ENCODE data around the gene OSBPL10. TPM values are rescaled to one million over a fixed set of nuclear protein-coding genes. Genes with fewer than 3 reads are reported as not detected.

OSBPL10 gene
- total RNA-seq, 2 experiments from 2014 or later = 65.7 to 170 TPM

DNA sequence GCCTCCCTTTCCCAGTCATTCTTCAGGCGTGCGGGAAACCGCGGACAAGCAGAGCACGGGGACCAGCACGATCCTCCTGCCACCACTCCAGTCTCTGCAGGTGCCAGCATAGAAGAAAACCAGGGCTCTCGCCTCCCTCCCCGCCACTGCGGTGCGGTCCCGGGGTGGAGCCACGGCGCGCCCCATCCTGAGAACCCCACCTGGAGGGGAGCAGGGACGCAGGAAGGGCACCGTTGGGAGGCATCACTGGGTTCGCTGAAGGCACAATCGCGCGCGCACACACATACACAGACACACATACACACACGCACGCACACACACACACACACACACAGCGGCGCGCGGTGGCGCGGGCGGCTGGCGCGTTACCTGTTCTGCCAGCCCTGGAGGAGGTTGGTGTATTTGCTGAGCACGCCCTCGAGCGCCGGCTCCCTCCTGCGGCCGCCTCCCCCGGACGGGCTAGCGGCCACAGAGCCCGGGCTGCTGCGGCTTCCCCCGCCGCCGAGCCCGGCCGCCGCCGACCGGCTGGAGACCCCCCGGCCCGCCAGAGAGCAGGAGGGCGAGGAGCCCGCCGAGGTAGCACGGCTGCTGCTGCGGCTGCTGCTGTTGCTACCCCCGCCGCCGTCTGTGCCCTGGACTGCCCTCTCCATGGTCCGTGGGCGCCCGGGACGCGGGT, 394 bp downstream of the OSBPL10 start:
- POLR2A ChIA-PET = interaction anchor here (0.5 to 3.2 kb wide), 10 partner anchors 10 to 198 kb away, joined by 3 to 19 read pairs (median 5); no protein-coding TSS in a partner anchor
- Histone ChIP-seq H3K36me3 (ENCODE audit: insufficient read depth, low read length) (peaks cover 63% of the 10 kb centered on the region), H3K79me2 (ENCODE audit: insufficient read depth, low read depth, low read length) (peaks cover 92% of the 10 kb centered on the region), H3K4me2 (ENCODE audit: low read length) (peak overlapping the region; percentile 98), H3K4me3 (ENCODE audit: low read depth, low read length, poor library complexity, severe bottlenecking) (peak overlapping the region; percentile 91), H4K20me1 (ENCODE audit: insufficient read depth, low read length) (0 out of 2 replicates have a peak, but pooled peaks cover 4% of the 10 kb centered on the region), H3K4me1 (ENCODE audit: insufficient read depth, low read length, poor library complexity, severe bottlenecking) (peaks cover 75% of the 10 kb centered on the region), H3K9me3 (ENCODE audit: low read length) (peaks cover 18% of the 10 kb centered on the region; the same call in 1 of the 2 replicates), H2AFZ (ENCODE audit: low read length) (peak overlapping the region; percentile 46; the same call in 1 of the 2 replicates), H3K9me2 (ENCODE audit: insufficient read depth, low read length) (no peaks in the 10 kb centered on the region), H3K27ac (ENCODE audit: low read depth, low read length, poor library complexity, severe bottlenecking) (peak overlapping the region; percentile 88)
- TF ChIP-seq EZH2phosphoT487 (IDR thresholded peaks at IDR 0.05; ENCODE audit: borderline replicate concordance, low read depth, low read length) = no peak
- TF ChIP-seq, protein P1, sequence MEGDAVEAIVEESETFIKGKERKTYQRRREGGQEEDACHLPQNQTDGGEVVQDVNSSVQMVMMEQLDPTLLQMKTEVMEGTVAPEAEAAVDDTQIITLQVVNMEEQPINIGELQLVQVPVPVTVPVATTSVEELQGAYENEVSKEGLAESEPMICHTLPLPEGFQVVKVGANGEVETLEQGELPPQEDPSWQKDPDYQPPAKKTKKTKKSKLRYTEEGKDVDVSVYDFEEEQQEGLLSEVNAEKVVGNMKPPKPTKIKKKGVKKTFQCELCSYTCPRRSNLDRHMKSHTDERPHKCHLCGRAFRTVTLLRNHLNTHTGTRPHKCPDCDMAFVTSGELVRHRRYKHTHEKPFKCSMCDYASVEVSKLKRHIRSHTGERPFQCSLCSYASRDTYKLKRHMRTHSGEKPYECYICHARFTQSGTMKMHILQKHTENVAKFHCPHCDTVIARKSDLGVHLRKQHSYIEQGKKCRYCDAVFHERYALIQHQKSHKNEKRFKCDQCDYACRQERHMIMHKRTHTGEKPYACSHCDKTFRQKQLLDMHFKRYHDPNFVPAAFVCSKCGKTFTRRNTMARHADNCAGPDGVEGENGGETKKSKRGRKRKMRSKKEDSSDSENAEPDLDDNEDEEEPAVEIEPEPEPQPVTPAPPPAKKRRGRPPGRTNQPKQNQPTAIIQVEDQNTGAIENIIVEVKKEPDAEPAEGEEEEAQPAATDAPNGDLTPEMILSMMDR (conservative IDR thresholded peaks at IDR 0.05; ENCODE audit: low read length) = peak; percentile 54
- CTCF ChIA-PET (ENCODE audit: unreplicated experiment) = interaction anchor here (1.1 kb wide), 1 partner anchor 39 kb away, joined by 3 read pairs; no protein-coding TSS in a partner anchor
- intact Hi-C loops (cut with micrococcal nuclease; ENCODE audit: unreplicated experiment) = loop anchor here (1.0 to 10.0 kb wide), 7 partner anchors 27 to 448 kb away; partner anchors contain the start of gene STT3B
- BruUV-seq (replicated peaks) = no TSS peak
- peak; percentile 88 for DNase-seq (ENCODE audit: low spot score)

DNA sequence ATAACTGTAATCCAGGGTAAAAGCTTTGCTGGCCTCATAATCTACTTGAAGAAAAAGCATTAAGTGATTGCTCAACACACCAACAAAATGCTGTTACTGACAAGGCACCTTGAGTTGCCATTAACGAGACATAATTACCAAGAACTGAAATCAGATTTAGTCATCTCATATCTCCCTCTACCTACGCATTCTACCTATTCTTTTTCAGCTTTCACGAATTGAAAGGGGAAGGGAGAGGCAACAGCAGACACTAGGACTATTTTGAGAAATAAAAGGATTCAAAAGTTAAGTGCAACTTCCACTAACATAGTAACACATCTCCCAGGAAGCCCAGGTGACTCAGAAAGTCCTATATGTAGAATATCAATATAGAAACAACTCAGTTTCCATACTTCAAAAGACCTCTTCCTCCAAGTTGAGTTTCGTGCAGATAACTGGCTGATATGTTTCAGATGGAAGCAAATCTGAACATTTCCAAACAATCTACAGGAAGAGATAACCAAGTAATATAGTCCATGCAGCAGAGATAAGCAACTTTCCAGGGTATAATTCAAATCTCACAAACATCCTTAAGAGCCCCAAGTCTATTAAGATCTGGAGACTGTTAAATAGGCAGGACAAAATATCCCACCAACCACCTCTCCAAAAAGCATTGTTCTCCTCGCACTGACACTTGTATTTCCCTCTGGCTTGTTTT, 1.9 kb downstream of the OSBPL10 start:
- no peak for DNase-seq (ENCODE audit: low spot score)
- intact Hi-C loops (cut with micrococcal nuclease; ENCODE audit: unreplicated experiment) = loop anchor here (1.0 kb wide), 1 partner anchor 34 kb away; no protein-coding TSS in a partner anchor
- Histone ChIP-seq H3K4me3 (ENCODE audit: low read depth, low read length, poor library complexity, severe bottlenecking) (peak overlapping the region; percentile 91), H3K9me2 (ENCODE audit: insufficient read depth, low read length) (no peaks in the 10 kb centered on the region), H3K4me1 (ENCODE audit: insufficient read depth, low read length, poor library complexity, severe bottlenecking) (peaks cover 75% of the 10 kb centered on the region), H3K4me2 (ENCODE audit: low read length) (peak overlapping the region; percentile 98), H3K36me3 (ENCODE audit: insufficient read depth, low read length) (peaks cover 55% of the 10 kb centered on the region), H3K27ac (ENCODE audit: low read depth, low read length, poor library complexity, severe bottlenecking) (peak overlapping the region; percentile 88), H4K20me1 (ENCODE audit: insufficient read depth, low read length) (0 out of 2 replicates have a peak, but pooled peaks cover 4% of the 10 kb centered on the region), H2AFZ (ENCODE audit: low read length) (no peak overlapping the region), H3K79me2 (ENCODE audit: insufficient read depth, low read depth, low read length) (peaks cover 93% of the 10 kb centered on the region), H3K9me3 (ENCODE audit: low read length) (peaks cover 13% of the 10 kb centered on the region; the same call in 1 of the 2 replicates)
- POLR2A ChIA-PET = interaction anchor here (1.0 to 1.6 kb wide), 4 partner anchors 27 to 61 kb away, joined by 3 to 9 read pairs (median 4); no protein-coding TSS in a partner anchor
- CTCF ChIA-PET (ENCODE audit: unreplicated experiment) = no interaction called here
- no TSS peak for BruUV-seq (replicated peaks)
- TF ChIP-seq EZH2phosphoT487 (IDR thresholded peaks at IDR 0.05; ENCODE audit: borderline replicate concordance, low read depth, low read length) = no peak
- TF ChIP-seq, protein P1 (conservative IDR thresholded peaks at IDR 0.05; ENCODE audit: low read length) = no peak
